Esophagus muscularis mucosa (tissue), 4 donors: ENCODE results near the gene CKB. TPM values are rescaled to one million over a fixed set of nuclear protein-coding genes. Genes with fewer than 3 reads are reported as not detected.

Experiments
- DNase-seq: peaks from one replicate; pipeline ENCODE4 v3.0.0-alpha.2; 2017; ENCODE audit errors: extremely low spot score
- H3K27ac ChIP-seq, 4 donors: fragments of 200-600 bp; sonication (generic); replicated peaks in 1 of 4; 1 replicate in 3 of 4; 2 replicates in 1 of 4; pipeline ENCODE4 v1.5.1; 2016 to 2019; ENCODE audit warnings: mild to moderate bottlenecking in 1 of 4
- H3K27me3 ChIP-seq, 4 donors: fragments of 200-600 bp; sonication (generic); one replicate each; pipeline versions ENCODE4 v1.5.1 to v1.6.0; 2016 to 2019
- H3K36me3 ChIP-seq, 4 donors: fragments of 200-600 bp; sonication (generic); one replicate each; pipeline ENCODE4 v1.5.1; 2016 to 2019
- H3K4me1 ChIP-seq, 4 donors: fragments of 200-600 bp; sonication (generic); one replicate each; pipeline ENCODE4 v1.5.1; 2016 to 2019
- H3K4me3 ChIP-seq, 4 donors: fragments of 200-600 bp; sonication (generic); 1 replicate in 2 of 4; 2 replicates in 2 of 4; pipeline ENCODE4 v1.5.1; 2016 to 2019; ENCODE audit warnings: mild to moderate bottlenecking in 4 of 4, moderate library complexity in 1 of 4
- H3K9me3 ChIP-seq, 4 donors: fragments of 200-600 bp; sonication (generic); 1 replicate in 3 of 4; 2 replicates in 1 of 4; pipeline ENCODE4 v1.5.1; 2016 to 2019
- EP300 ChIP-seq: sonication (generic); formaldehyde crosslinking; IDR thresholded peaks from one replicate; pipeline ENCODE4 v1.6.1; 2017; ENCODE audit warnings: antibody characterized with exemption
- POLR2A ChIP-seq: fragments of 450-650 bp; IDR thresholded peaks from one replicate; pipeline ENCODE4 v1.6.1; 2017; ENCODE audit warnings: antibody characterized with exemption, moderate library complexity, mild to moderate bottlenecking, low read depth
- POLR2AphosphoS5 ChIP-seq, 2 donors: sonication (generic); formaldehyde crosslinking; IDR thresholded peaks; one replicate each; pipeline ENCODE4 v1.6.1; 2017; ENCODE audit warnings: antibody characterized with exemption in 2 of 2
- WGBS: methylation state at CpG from one replicate; pipeline ENCODE4 v1.1.5; 2018; 5-methylcytosine and 5-hydroxymethylcytosine counted together
- intact Hi-C: fragments of 100-400 bp; cut with DNase I; formaldehyde crosslinking; loops from one replicate; pipeline ENCODE4 v1.15.1; 2023
- total RNA-seq, 4 donors: library from RNA; depleted of rRNA; stranded (reverse); fragments of >200 nt; gene quantifications; one replicate each; pipeline versions ENCODE4 v1.1.0 to v1.2.1, GENCODE V29; 2016
- TF ChIP-seq, protein P1 (sequence below), 3 experiments: fragments of 200-600 bp in 2 of 3; fragments of 450-650 bp in 1 of 3; sonication (generic) in 2 of 3; IDR thresholded peaks; one replicate each; pipeline ENCODE4 v1.5.1; 2017 to 2019; ENCODE audit warnings: antibody characterized with exemption in 3 of 3, mild to moderate bottlenecking in 2 of 3, moderate library complexity in 1 of 3

Gene CKB
- total RNA-seq, 4 donors from 2014 or later = 917 to 1,843 (median 1,284) TPM

DNA sequence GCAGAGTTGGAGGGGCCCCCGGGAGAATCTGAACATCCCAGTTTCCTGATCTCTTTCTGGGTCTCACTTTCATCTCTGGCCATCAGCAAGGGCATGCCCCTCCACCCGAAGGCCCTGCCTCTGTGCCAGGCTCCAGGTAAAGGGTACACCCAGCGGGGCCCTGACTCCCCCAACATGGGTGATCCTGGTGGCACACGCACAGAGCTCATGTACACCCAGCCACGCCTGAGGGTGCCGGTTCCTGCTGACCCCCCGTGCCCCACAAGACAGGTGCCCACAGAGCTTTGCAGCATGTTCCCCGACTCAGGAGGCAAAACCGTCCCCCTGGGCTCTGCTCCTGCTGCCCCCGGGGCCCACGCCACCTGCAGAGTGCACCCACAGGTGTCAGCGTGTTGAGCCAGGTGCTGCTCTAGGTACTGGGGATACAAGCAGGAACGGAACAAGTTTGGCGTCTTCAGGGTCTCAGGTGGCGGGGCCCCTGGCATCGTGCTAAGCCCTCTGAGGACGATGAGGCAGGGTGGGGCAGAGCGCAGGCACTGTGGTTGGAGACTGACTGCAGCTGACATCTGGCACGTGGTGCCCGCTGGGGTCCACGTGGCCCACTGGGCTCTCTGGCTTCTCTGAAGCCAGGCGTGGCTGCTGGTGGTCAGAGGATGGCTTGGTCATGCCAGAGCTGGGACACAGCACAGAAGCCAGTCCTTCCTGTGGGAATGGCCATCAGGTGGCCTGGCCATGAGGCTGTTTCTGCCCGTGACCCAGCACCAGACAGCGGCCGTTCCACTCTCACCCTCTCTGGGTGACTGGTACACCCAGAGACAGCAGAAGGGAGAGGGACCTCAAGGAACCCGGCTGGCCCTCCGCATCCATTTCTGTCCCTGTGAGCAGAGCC is 26.1 kb upstream of the CKB start:
- peaks cover 68 to 100% (median 98%) of the 10 kb centered on the region in 4 donors for H3K4me1 ChIP-seq
- peaks cover 0 to 2% (median 0%) of the 10 kb centered on the region in 4 donors for H3K27me3 ChIP-seq
- peak overlapping the region in 2 of 4 donors; percentile 18 to 54 for H3K4me3 ChIP-seq
- no peaks in the 10 kb centered on the region for H3K9me3 ChIP-seq
- H3K36me3 ChIP-seq = no peaks in the 10 kb centered on the region
- DNase-seq = no peak
- WGBS = 89% methylated on average over 13 of the region's 27 CpGs
- TF ChIP-seq POLR2A (no peak), EP300 (no peak), POLR2AphosphoS5 (IDR thresholded peaks at IDR 0.05) (no peak)
- TF ChIP-seq, protein P1, sequence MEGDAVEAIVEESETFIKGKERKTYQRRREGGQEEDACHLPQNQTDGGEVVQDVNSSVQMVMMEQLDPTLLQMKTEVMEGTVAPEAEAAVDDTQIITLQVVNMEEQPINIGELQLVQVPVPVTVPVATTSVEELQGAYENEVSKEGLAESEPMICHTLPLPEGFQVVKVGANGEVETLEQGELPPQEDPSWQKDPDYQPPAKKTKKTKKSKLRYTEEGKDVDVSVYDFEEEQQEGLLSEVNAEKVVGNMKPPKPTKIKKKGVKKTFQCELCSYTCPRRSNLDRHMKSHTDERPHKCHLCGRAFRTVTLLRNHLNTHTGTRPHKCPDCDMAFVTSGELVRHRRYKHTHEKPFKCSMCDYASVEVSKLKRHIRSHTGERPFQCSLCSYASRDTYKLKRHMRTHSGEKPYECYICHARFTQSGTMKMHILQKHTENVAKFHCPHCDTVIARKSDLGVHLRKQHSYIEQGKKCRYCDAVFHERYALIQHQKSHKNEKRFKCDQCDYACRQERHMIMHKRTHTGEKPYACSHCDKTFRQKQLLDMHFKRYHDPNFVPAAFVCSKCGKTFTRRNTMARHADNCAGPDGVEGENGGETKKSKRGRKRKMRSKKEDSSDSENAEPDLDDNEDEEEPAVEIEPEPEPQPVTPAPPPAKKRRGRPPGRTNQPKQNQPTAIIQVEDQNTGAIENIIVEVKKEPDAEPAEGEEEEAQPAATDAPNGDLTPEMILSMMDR (IDR thresholded peaks at IDR 0.05) = no peak
- peak overlapping the region; percentile 94 to 98 (median 96) for H3K27ac ChIP-seq
- intact Hi-C loops = no loop called here

DNA sequence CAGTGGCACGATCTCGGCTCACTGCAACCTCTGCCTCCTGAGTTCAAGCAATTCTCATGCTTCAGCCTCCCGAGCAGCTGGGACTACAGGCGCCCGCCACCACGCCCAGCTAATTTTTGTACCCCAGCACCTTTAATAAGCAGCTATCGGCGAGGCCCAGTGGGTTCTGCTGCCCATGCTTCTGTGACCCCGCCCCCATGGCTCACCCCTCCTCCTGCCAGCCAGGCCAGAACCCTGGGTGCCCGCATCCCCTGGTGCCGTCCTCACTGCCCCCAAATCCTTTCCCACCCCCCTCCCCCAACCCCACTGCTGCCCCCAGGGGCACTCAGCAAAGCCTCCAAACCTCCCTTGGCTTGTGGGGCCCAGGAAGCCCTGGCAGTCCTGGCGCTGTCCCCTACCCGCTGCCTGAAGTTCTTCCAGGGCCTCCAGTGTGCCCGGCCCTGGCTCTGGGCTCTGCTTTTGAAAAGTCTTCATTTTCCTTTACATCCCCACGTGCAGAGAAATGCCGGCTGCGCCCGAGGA is 25.4 kb upstream of the CKB start:
- intact Hi-C loops = no loop called here
- H3K9me3 ChIP-seq = no peaks in the 10 kb centered on the region
- no peak overlapping the region for H3K4me3 ChIP-seq
- 84% methylated on average over 15 of the region's 18 CpGs for WGBS
- H3K27me3 ChIP-seq = peaks cover 0 to 2% (median 0%) of the 10 kb centered on the region in 4 donors
- TF ChIP-seq EP300 = no peak
- TF ChIP-seq POLR2AphosphoS5 (IDR thresholded peaks at IDR 0.05) = no peak
- TF ChIP-seq, protein P1 (IDR thresholded peaks at IDR 0.05) = no peak
- TF ChIP-seq POLR2A = no peak
- peaks cover 69 to 100% (median 98%) of the 10 kb centered on the region in 4 donors for H3K4me1 ChIP-seq
- H3K27ac ChIP-seq = peak overlapping the region; percentile 94 to 98 (median 96)
- no peaks in the 10 kb centered on the region for H3K36me3 ChIP-seq
- no peak for DNase-seq

DNA sequence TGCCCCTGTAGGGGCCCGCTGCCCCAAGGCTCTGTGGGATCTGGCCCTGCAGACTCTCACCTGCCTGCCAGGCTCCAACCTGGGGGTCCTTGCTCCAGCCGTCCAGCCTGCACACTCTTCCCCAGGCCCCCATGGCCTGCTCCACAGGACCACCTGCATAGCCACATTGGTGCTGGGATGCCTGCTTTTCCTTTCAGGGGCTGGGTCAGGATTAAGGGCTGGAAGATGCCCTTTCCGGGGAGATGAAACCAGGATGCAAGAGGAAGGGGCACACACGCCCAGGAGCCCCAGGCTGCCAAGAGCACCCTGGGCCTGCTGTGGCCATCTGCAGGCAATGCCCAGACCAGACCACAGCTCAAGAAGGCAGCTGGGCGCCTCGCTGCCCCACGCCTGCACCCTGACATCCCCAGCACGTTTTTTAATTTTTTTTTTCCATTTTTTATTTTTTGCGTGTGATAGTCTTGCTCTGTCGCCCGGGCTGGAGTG is 24.9 kb upstream of the CKB start:
- Histone ChIP-seq H3K27ac (peak overlapping the region in 3 of 4 donors; percentile 22 to 98 (median 97)), H3K4me1 (peaks cover 69 to 100% (median 98%) of the 10 kb centered on the region in 4 donors), H3K36me3 (no peaks in the 10 kb centered on the region), H3K27me3 (peaks cover 0 to 2% (median 0%) of the 10 kb centered on the region in 4 donors), H3K4me3 (no peak overlapping the region), H3K9me3 (no peaks in the 10 kb centered on the region)
- WGBS = 84% methylated on average over 9 of the region's 11 CpGs
- DNase-seq = no peak
- no peak for TF ChIP-seq EP300
- no peak for TF ChIP-seq POLR2A
- TF ChIP-seq POLR2AphosphoS5 (IDR thresholded peaks at IDR 0.05) = no peak
- TF ChIP-seq, protein P1 (IDR thresholded peaks at IDR 0.05) = no peak
- intact Hi-C loops = no loop called here

DNA sequence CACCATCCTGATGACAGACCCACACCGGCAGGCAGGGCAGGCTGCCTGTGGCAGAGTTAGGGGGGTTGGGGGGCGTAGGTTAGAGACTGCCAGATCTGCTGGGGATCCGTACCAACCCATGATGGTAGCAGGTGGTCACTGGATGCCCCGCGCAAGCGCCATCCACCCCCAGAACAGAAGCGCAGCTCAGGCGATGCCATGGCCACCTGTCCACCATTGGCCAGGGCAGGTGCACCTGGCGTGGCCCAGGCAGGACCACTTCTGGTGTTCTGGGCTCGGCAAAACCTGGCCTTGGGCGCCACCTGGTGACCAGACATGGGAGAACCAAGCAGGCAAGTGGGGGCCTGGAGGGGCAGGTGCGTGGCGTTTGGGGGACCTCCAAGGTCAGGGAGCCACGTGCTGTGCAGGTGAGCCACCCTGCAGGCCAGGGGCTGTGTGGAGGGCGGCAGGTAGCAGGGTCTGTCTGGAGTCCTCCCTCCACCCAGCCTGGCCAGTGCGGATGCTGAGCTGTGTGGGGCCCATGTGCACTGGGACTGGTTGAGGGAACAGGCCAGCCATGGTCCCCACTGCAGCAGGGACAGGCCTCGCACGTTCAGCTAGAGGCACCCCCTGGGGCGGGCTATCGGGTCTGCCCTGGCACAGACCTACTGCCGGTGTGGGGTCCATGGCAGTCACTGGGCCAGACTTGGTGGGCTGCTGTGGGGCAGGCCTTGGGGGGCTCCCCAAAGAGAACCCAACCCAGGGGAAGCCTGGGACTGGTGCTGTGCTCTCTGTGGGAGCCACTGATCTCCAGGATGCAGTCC is 24.2 kb upstream of the CKB start:
- Histone ChIP-seq H3K27ac (peak overlapping the region; percentile 93 to 97 (median 94)), H3K9me3 (no peaks in the 10 kb centered on the region), H3K4me1 (peaks cover 72 to 100% (median 98%) of the 10 kb centered on the region in 4 donors), H3K36me3 (no peaks in the 10 kb centered on the region), H3K4me3 (no peak overlapping the region), H3K27me3 (peaks cover 0 to 2% (median 0%) of the 10 kb centered on the region in 4 donors)
- intact Hi-C loops = loop anchor here (1.0 kb wide), 1 partner anchor 29 kb away; no protein-coding TSS in a partner anchor
- WGBS = 20% methylated on average over 1 of the region's 21 CpGs
- no peak for DNase-seq
- TF ChIP-seq EP300 (no peak), POLR2A (no peak), POLR2AphosphoS5 (IDR thresholded peaks at IDR 0.05) (peak; percentile 44 to 58)
- TF ChIP-seq, protein P1 (IDR thresholded peaks at IDR 0.05) = peak; percentile 85 to 92 (median 91)
